ENCODE results near the gene TMEM150A. TPM values are rescaled to one million over a fixed set of nuclear protein-coding genes. Genes with fewer than 3 reads are reported as not detected.
A peak's percentile ranks its signal among the peaks of the same experiment; 100 is the strongest.

The TMEM150A gene
- total and polyA plus RNA-seq, 2 of the 13 experiments (the other 11 are each of a cell fraction or from before 2014, with no cell fraction given): 30.1 to 70.4 TPM

DNA sequence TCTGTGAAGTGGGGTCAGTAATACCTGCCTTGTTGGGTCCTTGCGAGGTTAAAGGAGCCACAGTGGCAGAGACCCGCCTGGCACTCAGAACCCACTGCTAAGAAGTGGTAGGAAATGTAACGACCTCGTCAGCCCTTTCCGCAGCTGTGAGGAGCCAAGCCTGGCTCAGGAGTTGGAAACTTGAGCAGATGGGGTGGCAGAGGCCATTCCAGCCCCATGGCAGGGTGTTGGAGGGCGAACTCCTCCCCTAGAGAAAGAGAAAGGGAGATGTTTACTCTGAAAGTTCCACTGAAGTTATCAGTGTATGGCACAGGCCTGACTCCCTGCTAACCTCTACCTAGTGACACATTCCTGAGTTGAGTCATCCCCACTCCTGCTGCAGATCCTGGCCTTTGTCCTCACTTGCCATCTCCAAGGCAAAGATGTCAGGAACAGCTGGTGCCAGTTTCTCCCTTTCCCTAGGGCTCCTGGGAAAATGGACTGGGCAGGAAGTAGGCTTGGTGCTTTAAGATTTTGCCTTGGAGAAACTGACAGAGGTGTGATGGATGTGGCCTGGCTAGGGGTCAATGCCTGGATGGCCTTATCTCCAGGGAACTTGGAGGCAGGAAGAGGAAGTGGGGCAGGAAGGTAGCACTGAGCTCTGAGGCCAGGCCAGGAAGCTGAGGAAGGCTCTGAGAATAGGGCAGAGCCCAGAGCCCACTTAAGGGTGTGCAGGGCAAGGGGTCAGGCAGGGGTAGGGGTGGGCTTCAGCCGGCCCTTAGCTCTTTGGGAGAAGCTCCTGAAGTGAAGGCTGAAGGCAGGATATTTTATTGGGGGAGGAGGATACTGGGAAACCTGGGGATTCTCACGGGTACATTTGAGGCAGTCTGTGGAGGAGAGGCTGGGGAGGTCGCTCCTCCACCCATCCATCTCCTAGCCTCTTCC, 17.4 kb downstream of the TMEM150A start (continued):
- TF ChIP-seq HMGXB3 (CRISPR knock-in tag; IDR thresholded peaks at IDR 0.05; ENCODE audit: borderline replicate concordance): peak; percentile 82; the same call in 1 of the 2 replicates
- TF ChIP-seq PPARG (CRISPR knock-in tag; conservative IDR thresholded peaks at IDR 0.05): peak; percentile 89
- TF ChIP-seq RXRA (CRISPR knock-in tag; IDR thresholded peaks at IDR 0.05): peak; percentile 96
- TF ChIP-seq ZBTB20 (CRISPR knock-in tag; IDR thresholded peaks at IDR 0.05; ENCODE audit: borderline replicate concordance, low read depth): no peak
- TF ChIP-seq RBAK (CRISPR knock-in tag; IDR thresholded peaks at IDR 0.05): no peak
- TF ChIP-seq ZBTB34 (CRISPR knock-in tag; IDR thresholded peaks at IDR 0.05): peak; percentile 89
- TF ChIP-seq ESRRA (CRISPR knock-in tag; IDR thresholded peaks at IDR 0.05; ENCODE audit: low read depth): no peak; the same call in 1 of the 2 replicates
- no peak; the same call in 1 of the 2 replicates for TF ChIP-seq ARNT2 (CRISPR knock-in tag; IDR thresholded peaks at IDR 0.05; ENCODE audit: low read depth)
- TF ChIP-seq MEIS2 (CRISPR knock-in tag; IDR thresholded peaks at IDR 0.05): no peak
- no peak for TF ChIP-seq ZMAT5 (CRISPR knock-in tag; IDR thresholded peaks at IDR 0.05; ENCODE audit: borderline replicate concordance, low read depth)
- TF ChIP-seq, protein P1, sequence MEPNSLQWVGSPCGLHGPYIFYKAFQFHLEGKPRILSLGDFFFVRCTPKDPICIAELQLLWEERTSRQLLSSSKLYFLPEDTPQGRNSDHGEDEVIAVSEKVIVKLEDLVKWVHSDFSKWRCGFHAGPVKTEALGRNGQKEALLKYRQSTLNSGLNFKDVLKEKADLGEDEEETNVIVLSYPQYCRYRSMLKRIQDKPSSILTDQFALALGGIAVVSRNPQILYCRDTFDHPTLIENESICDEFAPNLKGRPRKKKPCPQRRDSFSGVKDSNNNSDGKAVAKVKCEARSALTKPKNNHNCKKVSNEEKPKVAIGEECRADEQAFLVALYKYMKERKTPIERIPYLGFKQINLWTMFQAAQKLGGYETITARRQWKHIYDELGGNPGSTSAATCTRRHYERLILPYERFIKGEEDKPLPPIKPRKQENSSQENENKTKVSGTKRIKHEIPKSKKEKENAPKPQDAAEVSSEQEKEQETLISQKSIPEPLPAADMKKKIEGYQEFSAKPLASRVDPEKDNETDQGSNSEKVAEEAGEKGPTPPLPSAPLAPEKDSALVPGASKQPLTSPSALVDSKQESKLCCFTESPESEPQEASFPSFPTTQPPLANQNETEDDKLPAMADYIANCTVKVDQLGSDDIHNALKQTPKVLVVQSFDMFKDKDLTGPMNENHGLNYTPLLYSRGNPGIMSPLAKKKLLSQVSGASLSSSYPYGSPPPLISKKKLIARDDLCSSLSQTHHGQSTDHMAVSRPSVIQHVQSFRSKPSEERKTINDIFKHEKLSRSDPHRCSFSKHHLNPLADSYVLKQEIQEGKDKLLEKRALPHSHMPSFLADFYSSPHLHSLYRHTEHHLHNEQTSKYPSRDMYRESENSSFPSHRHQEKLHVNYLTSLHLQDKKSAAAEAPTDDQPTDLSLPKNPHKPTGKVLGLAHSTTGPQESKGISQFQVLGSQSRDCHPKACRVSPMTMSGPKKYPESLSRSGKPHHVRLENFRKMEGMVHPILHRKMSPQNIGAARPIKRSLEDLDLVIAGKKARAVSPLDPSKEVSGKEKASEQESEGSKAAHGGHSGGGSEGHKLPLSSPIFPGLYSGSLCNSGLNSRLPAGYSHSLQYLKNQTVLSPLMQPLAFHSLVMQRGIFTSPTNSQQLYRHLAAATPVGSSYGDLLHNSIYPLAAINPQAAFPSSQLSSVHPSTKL (CRISPR knock-in tag; IDR thresholded peaks at IDR 0.05): peak; percentile 93
- TF ChIP-seq ZSCAN5A (CRISPR knock-in tag; IDR thresholded peaks at IDR 0.05; ENCODE audit: borderline replicate concordance): no peak; the same call in 1 of the 2 replicates
- TF ChIP-seq ZNF280B (CRISPR knock-in tag; IDR thresholded peaks at IDR 0.05; ENCODE audit: borderline replicate concordance): peak; percentile 12; the same call in 1 of the 2 replicates
